K562 (cell line): ENCODE results near the gene AJM1. TPM values are rescaled to one million over a fixed set of nuclear protein-coding genes. Genes with fewer than 3 reads are reported as not detected.

ENCODE experiments used
- CREB1 ChIP-seq, 2 experiments: sonication (generic) in 1 of 2; formaldehyde crosslinking in 1 of 2; IDR thresholded peaks; 2 replicates each; pipeline versions ENCODE4 v1.6.1 to v1.8.0; 2012 to 2022; ENCODE audit warnings: inconsistent platforms in 1 of 2, mild to moderate bottlenecking in 1 of 2, missing genetic modification reagents in 1 of 2, moderate library complexity in 1 of 2
- CUX1 ChIP-seq: fragments of 200-800 bp; sonication (Bioruptor generic); IDR thresholded peaks from 2 replicates; pipeline ENCODE4 v1.6.1; 2016; ENCODE audit warnings: missing genetic modification characterization, missing compliant biosample characterization
- MEF2D ChIP-seq: conservative IDR thresholded peaks from 2 replicates; pipeline ENCODE4 v1.6.1; 2016; ENCODE audit warnings: low read depth, missing genetic modification characterization, missing compliant biosample characterization
- SRSF3 ChIP-seq: fragments of 200-400 bp; formaldehyde crosslinking; IDR thresholded peaks from 2 replicates; pipeline ENCODE4 v1.6.1; 2016; ENCODE audit warnings: mild to moderate bottlenecking, low read length, moderate library complexity; ENCODE audit not compliant: insufficient read depth
- SUPT5H ChIP-seq: fragments of 450-650 bp; IDR thresholded peaks from 2 replicates; pipeline ENCODE4 v1.6.1; 2016
- XRCC3 ChIP-seq: fragments of 450-650 bp; IDR thresholded peaks from 2 replicates; pipeline ENCODE4 v1.6.1; 2017; ENCODE audit warnings: mild to moderate bottlenecking, moderate library complexity
- ZBTB9 ChIP-seq: fragments of 450-650 bp; formaldehyde crosslinking; IDR thresholded peaks from 2 replicates; pipeline ENCODE4 v1.4.0; 2020; ENCODE audit warnings: mild to moderate bottlenecking, moderate library complexity
- ZNF507 ChIP-seq: conservative IDR thresholded peaks from 2 replicates; pipeline ENCODE4 v1.6.1; 2017; ENCODE audit warnings: missing genetic modification characterization, missing compliant biosample characterization
- polyA plus RNA-seq, 8 experiments: library from polyadenylated mRNA; depleted of rRNA in 4 of 8; stranded (reverse) in 5 of 8; unstranded in 3 of 8; fragments of >200 nt; fragmentation: Nextera tagmentation in 2 of 8; fragmentation: Illumina TruSeq in 1 of 8; extraction: Ambion mirVana in 2 of 8; extraction: Trizol in 1 of 8; gene quantifications; 2 replicates each; pipeline versions ENCODE4 v1.2.1 to v1.2.3, GENCODE V29; 2011 to 2014; ENCODE audit warnings: inconsistent platforms in 1 of 8, missing spikeins in 1 of 8
- total RNA-seq, 7 experiments: library from RNA; depleted of rRNA in 6 of 7; stranded (reverse); fragments of >200 nt in 6 of 7; fragmentation: Illumina TruSeq in 2 of 7; extraction: Trizol in 2 of 7; gene quantifications; 2 replicates each; pipeline versions ENCODE4 v1.2.1 to v1.2.3, GENCODE V29; 2011 to 2021; ENCODE audit warnings: low replicate concordance in 1 of 7
- TF ChIP-seq, protein P1 (sequence below): IDR thresholded peaks from 2 replicates; pipeline ENCODE4 v1.6.1; 2011; ENCODE audit warnings: borderline replicate concordance, low read depth, mild to moderate bottlenecking, moderate library complexity, low read length; ENCODE audit not compliant: insufficient read depth, poor library complexity, severe bottlenecking

The AJM1 gene
- total and polyA plus RNA-seq, 9 of the 15 experiments (the other 6 are each of a cell fraction or from before 2014, with no cell fraction given), result 0.01 to 3.7 (median 0.65) TPM; not detected in 1

- no peak for TF ChIP-seq CUX1 (CRISPR knock-in tag)
- TF ChIP-seq CREB1 (IDR thresholded peaks at IDR 0.05), result peak; percentile 88
- peak; percentile 87 for TF ChIP-seq CREB1 (CRISPR knock-in tag; IDR thresholded peaks at IDR 0.05)
- no peak for TF ChIP-seq XRCC3
- no peak for TF ChIP-seq ZNF507 (tag)
- 0 out of 2 replicates have a peak, but pooled peaks have one; percentile 54 for TF ChIP-seq SRSF3
- peak; percentile 85 for TF ChIP-seq ZBTB9
- TF ChIP-seq, protein P1, sequence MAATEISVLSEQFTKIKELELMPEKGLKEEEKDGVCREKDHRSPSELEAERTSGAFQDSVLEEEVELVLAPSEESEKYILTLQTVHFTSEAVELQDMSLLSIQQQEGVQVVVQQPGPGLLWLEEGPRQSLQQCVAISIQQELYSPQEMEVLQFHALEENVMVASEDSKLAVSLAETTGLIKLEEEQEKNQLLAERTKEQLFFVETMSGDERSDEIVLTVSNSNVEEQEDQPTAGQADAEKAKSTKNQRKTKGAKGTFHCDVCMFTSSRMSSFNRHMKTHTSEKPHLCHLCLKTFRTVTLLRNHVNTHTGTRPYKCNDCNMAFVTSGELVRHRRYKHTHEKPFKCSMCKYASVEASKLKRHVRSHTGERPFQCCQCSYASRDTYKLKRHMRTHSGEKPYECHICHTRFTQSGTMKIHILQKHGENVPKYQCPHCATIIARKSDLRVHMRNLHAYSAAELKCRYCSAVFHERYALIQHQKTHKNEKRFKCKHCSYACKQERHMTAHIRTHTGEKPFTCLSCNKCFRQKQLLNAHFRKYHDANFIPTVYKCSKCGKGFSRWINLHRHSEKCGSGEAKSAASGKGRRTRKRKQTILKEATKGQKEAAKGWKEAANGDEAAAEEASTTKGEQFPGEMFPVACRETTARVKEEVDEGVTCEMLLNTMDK, result no peak
- TF ChIP-seq MEF2D (tag), result no peak
- peak; percentile 88 for TF ChIP-seq SUPT5H
- TF ChIP-seq, all 486 proteins: peak for 115
Observed at GRCh38 chr9:136885950-136886578, 43.8 kb downstream of the AJM1 start, which contains the start of gene TRAF2 (continued).
